Endothelial cell of umbilical vein (primary cell): Measurements from ENCODE around the gene SCAANT1. TPM values are rescaled to one million over a fixed set of nuclear protein-coding genes. Genes with fewer than 3 reads are reported as not detected.

Source experiments
- BruUV-seq: library from RNA; stranded (reverse); fragments of 400-500 nt; replicated peaks from 2 replicates; lab custom pipeline; 2021; lab: Mats Ljungman, UMichigan
- CTCF ChIA-PET: fragments of 300-600, 350-600 bp; sonication (Branson Sonifier 250); formaldehyde crosslinking; loops from one replicate; lab custom pipeline; 2021; ENCODE audit warnings: antibody characterized with exemption, inconsistent platforms; lab: Charles Lee
- POLR2A ChIA-PET: fragments of 300-600, 350-600 bp; sonication (Branson Sonifier 250); formaldehyde crosslinking; loops from one replicate; lab custom pipeline; 2021; ENCODE audit warnings: antibody characterized with exemption, inconsistent platforms; lab: Charles Lee
- DNase-seq: peaks from one replicate; pipeline ENCODE4 v3.0.0-alpha.2; 2011; ENCODE audit warnings: low read depth, low spot score
- FAIRE-seq: peaks from 2 replicates; lab custom pipeline; 2011; peaks lifted over from hg19 to GRCh38; lab: Jason Lieb, UNC
- H2AFZ ChIP-seq: 2 replicates; pipeline ENCODE4 v1.6.0; 2012; ENCODE audit warnings: low read depth, low read length, control low read depth, inconsistent platforms
- H3K27ac ChIP-seq: 2 replicates; pipeline ENCODE4 v1.5.1; 2011; ENCODE audit warnings: low read depth, mild to moderate bottlenecking, control low read depth, low read length, moderate library complexity; ENCODE audit not compliant: insufficient read depth
- H3K27me3 ChIP-seq, 2 experiments: 2 replicates each; pipeline versions ENCODE4 v1.6.0 to v1.6.1; 2011; ENCODE audit warnings: low read length in 2 of 2, mixed read lengths in 1 of 2; ENCODE audit not compliant: control insufficient read depth in 2 of 2, insufficient read depth in 2 of 2
- H3K36me3 ChIP-seq, 2 experiments: 2 replicates in 1 of 2; 3 replicates in 1 of 2; pipeline ENCODE4 v1.5.1; 2011; ENCODE audit warnings: low read length in 2 of 2, mild to moderate bottlenecking in 1 of 2, moderate library complexity in 1 of 2; ENCODE audit not compliant: control insufficient read depth in 2 of 2, insufficient read depth in 2 of 2; ENCODE audit errors: extremely low read depth in 1 of 2
- H3K4me1 ChIP-seq: 3 replicates; pipeline ENCODE4 v1.5.1; 2011; ENCODE audit warnings: mild to moderate bottlenecking, low read length; ENCODE audit not compliant: control insufficient read depth, insufficient read depth; ENCODE audit errors: extremely low read depth
- H3K4me2 ChIP-seq: 2 replicates; pipeline ENCODE4 v1.6.1; 2011; ENCODE audit warnings: low read length, control low read depth, mixed read lengths; ENCODE audit not compliant: insufficient read depth
- H3K4me3 ChIP-seq, 3 experiments: fragments of 200-600 bp in 1 of 3; sonication (generic), shearing (Covaris generic) in 1 of 3; replicated peaks in 1 of 3; 2 replicates each; pipeline ENCODE4 v1.5.1; 2011 to 2016; ENCODE audit warnings: control low read depth in 3 of 3, low read length in 3 of 3, mild to moderate bottlenecking in 2 of 3, inconsistent platforms in 1 of 3, low read depth in 1 of 3, moderate library complexity in 1 of 3; ENCODE audit not compliant: insufficient read depth in 1 of 3
- H3K79me2 ChIP-seq: 2 replicates; pipeline ENCODE4 v1.6.0; 2012; ENCODE audit warnings: low read length, inconsistent platforms; ENCODE audit not compliant: control insufficient read depth, insufficient read depth
- H3K9ac ChIP-seq: replicated peaks from 2 replicates; pipeline ENCODE3; 2011; ENCODE audit warnings: low read length, control low read depth; ENCODE audit not compliant: insufficient read depth; ENCODE audit errors: extremely low read depth
- H3K9me1 ChIP-seq: replicated peaks from 3 replicates; pipeline ENCODE4 v1.6.0; 2011; ENCODE audit warnings: mild to moderate bottlenecking, low read length; ENCODE audit not compliant: control insufficient read depth, insufficient read depth; ENCODE audit errors: extremely low read depth
- H3K9me3 ChIP-seq: replicated peaks from 2 replicates; pipeline ENCODE4 v1.5.1; 2012; ENCODE audit warnings: low read length, inconsistent platforms; ENCODE audit not compliant: control insufficient read depth, insufficient read depth
- H4K20me1 ChIP-seq: replicated peaks from 2 replicates; pipeline ENCODE3; 2011; ENCODE audit warnings: mild to moderate bottlenecking, low read length; ENCODE audit not compliant: control insufficient read depth, insufficient read depth; ENCODE audit errors: extremely low read depth
- CTCF ChIP-seq, 2 donors: IDR thresholded peaks; 1 replicate in 1 of 2; 2 replicates in 1 of 2; pipeline ENCODE4 v1.5.1; 2011; ENCODE audit warnings: low read length in 2 of 2, mild to moderate bottlenecking in 2 of 2, moderate library complexity in 2 of 2, control low read depth in 1 of 2, inconsistent platforms in 1 of 2, low read depth in 1 of 2; ENCODE audit not compliant: insufficient read depth in 1 of 2; ENCODE audit errors: extremely low read depth in 1 of 2
- EZH2 ChIP-seq: IDR thresholded peaks from 2 replicates; pipeline ENCODE4 v1.6.1; 2012; ENCODE audit warnings: borderline replicate concordance, low read depth, mild to moderate bottlenecking, moderate library complexity, low read length, inconsistent platforms; ENCODE audit not compliant: severe bottlenecking
- FOS ChIP-seq: IDR thresholded peaks from 2 replicates; pipeline ENCODE4 v1.6.1; 2011; ENCODE audit warnings: mild to moderate bottlenecking, low read length, moderate library complexity, borderline replicate concordance; ENCODE audit not compliant: insufficient read depth
- GATA2 ChIP-seq: IDR thresholded peaks from 2 replicates; pipeline ENCODE4 v1.7.0; 2011; ENCODE audit warnings: low read depth, mild to moderate bottlenecking, moderate library complexity, mixed read lengths, low read length; ENCODE audit not compliant: insufficient read length, insufficient read depth
- JUN ChIP-seq: IDR thresholded peaks from 2 replicates; pipeline ENCODE4 v1.6.1; 2011; ENCODE audit warnings: borderline replicate concordance, low read depth; ENCODE audit not compliant: insufficient read length, insufficient read depth
- MAX ChIP-seq: IDR thresholded peaks from 2 replicates; pipeline ENCODE4 v1.6.1; 2011; ENCODE audit not compliant: insufficient read depth, insufficient read length
- MYC ChIP-seq: IDR thresholded peaks from one replicate; pipeline ENCODE4 v1.6.1; 2011; ENCODE audit warnings: mild to moderate bottlenecking, low read depth, low read length
- POLR2A ChIP-seq: IDR thresholded peaks from 2 replicates; pipeline ENCODE4 v1.6.1; 2012; ENCODE audit warnings: low read depth, mild to moderate bottlenecking, control low read depth, low read length
- POLR2AphosphoS5 ChIP-seq: IDR thresholded peaks from 2 replicates; pipeline ENCODE4 v1.6.1; 2012; ENCODE audit warnings: low read depth, mild to moderate bottlenecking, control low read depth, low read length, moderate library complexity; ENCODE audit not compliant: insufficient read depth
- dilution Hi-C: fragments of 300-500 bp; cut with MboI; formaldehyde crosslinking; loops from one replicate; pipeline ENCODE4 v1.15.0; 2019; ENCODE audit warnings: low sequenced_read_pairs; ENCODE audit not compliant: extremely low pct_ligation_motif_present
- intact Hi-C: fragments of 100-400 bp; cut with micrococcal nuclease; formaldehyde crosslinking; loops from one replicate; pipeline ENCODE4 v1.10.0; 2022
- polyA plus RNA-seq, 4 experiments: library from polyadenylated mRNA; depleted of rRNA in 3 of 4; stranded (reverse) in 3 of 4; unstranded in 1 of 4; fragments of >200 nt; gene quantifications; 2 replicates each; pipeline versions ENCODE4 v1.2.1 to v1.2.3, GENCODE V29; 2011 to 2012; ENCODE audit warnings: missing spikeins in 1 of 4
- total RNA-seq: library from RNA; stranded (reverse); gene quantifications from 2 replicates; pipeline ENCODE4 v1.2.3, GENCODE V29; 2021

The SCAANT1 gene
- total and polyA plus RNA-seq, 2 donors (not counting 3 experiments of a cell fraction or from before 2014, with no cell fraction given): not detected

- dilution Hi-C loops (no loop called here), intact Hi-C loops (loop anchor here (5.0 kb wide), 2 partner anchors 51 to 89 kb away; no protein-coding TSS in a partner anchor)
- Histone ChIP-seq H2AFZ (no peak overlapping the region), H3K36me3 (peaks cover 0 to 2% of the 10 kb centered on the region in 2 experiments), H4K20me1 (no peaks in the 10 kb centered on the region), H3K79me2 (peaks cover 20% of the 10 kb centered on the region), H3K27me3 (no peaks in the 10 kb centered on the region), H3K4me2 (peak overlapping the region; percentile 92), H3K4me3 (peak overlapping the region in 1 of 3 experiments; percentile 79), H3K9me3 (no peaks in the 10 kb centered on the region), H3K9me1 (no peaks in the 10 kb centered on the region), H3K4me1 (peaks cover 24% of the 10 kb centered on the region), H3K27ac (peak overlapping the region; percentile 85), H3K9ac (peak overlapping the region; percentile 85)
- POLR2A ChIA-PET: no interaction called here
- CTCF ChIA-PET: interaction anchor here (0.9 to 3.0 kb wide), 3 partner anchors 8 to 83 kb away, joined by 3 to 8 read pairs (median 5); no protein-coding TSS in a partner anchor
- DNase-seq: peak; percentile 17
- no TSS peak for BruUV-seq
- TF ChIP-seq MYC (no peak), POLR2A (no peak), MAX (no peak), POLR2AphosphoS5 (no peak), FOS (no peak), JUN (no peak), GATA2 (no peak), EZH2 (no peak), CTCF (IDR thresholded peaks at IDR 0.05; ENCODE audit: extremely low read depth in 1 of 2, insufficient read depth in 1 of 2, low read depth in 1 of 2, low read length in 2 of 2) (no peak)
- peak; percentile 57 for FAIRE-seq
Observed at GRCh38 chr3:63910891-63911290, 1.3 kb downstream of the SCAANT1 start.
